ENCODE measurements around the gene KCNMA1.
"Not testable (repeated sequence)": the region's sequence is repeated elsewhere in the genome, so short reads cannot be mapped to it uniquely, and the experiment has no call there.

KCNMA1 gene

GRCh38 chr10:77605466-77605865 lies 32.1 kb downstream of the KCNMA1 start:
- DNase-seq (ENCODE audit: low read depth in 2 of 3, low spot score in 2 of 3): no peak

- DNase-seq (ENCODE audit: low read depth in 2 of 3, low spot score in 2 of 3): no peak
Observed at GRCh38 chr10:77604941-77605351, 32.7 kb downstream of the KCNMA1 start.

- DNase-seq (ENCODE audit: low read depth in 2 of 3, low spot score in 2 of 3): no peak
Observed at GRCh38 chr10:77604063-77604462, 33.5 kb downstream of the KCNMA1 start.

DNA sequence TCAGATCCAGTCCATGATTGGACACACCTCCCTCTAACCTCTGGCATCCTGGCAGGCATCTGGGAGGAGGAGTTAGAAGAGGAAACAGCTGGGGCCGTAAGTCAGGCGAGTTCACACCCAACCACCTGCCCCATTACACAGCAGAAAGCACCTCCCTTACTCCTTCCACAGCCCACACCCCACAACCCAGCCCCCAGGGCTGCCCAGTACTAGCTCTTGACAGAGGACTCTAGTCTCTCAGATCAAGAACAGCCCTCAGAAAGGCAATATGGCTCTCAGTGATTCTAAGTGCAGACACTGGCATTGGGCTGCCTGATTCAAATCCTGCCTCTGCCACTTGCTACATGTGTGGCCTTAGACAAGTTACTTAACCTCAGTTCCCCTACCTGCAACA lies 34.1 kb downstream of the KCNMA1 start:
- DNase-seq (ENCODE audit: low read depth in 2 of 3, low spot score in 2 of 3): no peak

GRCh38 chr10:77602913-77603533 lies 34.6 kb downstream of the KCNMA1 start:
- DNase-seq (ENCODE audit: low read depth in 2 of 3, low spot score in 2 of 3): no peak

DNA sequence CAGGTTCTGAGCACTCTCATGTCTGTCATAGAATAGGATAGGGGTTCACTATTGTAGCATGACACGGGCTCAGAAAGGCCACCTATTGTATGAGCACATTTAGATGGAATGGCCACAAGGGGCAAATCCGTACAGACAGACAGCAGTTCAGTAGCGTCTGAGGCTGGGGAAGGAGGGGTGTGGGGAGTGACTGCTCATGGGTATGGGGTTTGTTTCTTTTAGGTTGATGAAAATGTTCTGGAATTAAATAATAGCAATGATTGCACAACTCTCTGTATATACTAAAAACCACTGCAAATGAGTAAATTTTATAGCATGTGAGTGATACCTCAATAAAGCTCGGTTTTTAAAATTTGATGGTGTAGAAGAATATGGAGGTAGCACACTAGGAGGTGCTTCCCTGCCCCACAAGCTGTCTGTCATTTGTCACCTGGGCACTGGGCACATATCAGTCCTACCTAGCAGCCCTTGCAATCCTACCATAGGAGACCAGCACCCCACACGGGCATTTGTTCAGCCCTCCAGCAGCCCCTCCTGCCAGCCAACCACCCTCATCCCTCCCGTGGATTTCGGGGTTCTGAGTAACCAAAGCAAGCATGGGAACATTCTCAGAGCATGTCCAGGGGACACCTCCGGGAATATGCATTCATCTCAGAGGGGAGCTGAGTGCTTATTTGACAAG lies 35.2 kb downstream of the KCNMA1 start:
- no peak for DNase-seq (ENCODE audit: low read depth in 2 of 3, low spot score in 2 of 3)

GRCh38 chr10:77601488-77601887 lies 36.1 kb downstream of the KCNMA1 start:
- DNase-seq (ENCODE audit: low read depth in 2 of 3, low spot score in 2 of 3): no peak

- no peak for DNase-seq (ENCODE audit: low read depth in 2 of 3, low spot score in 2 of 3)
Observed at GRCh38 chr10:77600640-77601039, 37.0 kb downstream of the KCNMA1 start.

DNA sequence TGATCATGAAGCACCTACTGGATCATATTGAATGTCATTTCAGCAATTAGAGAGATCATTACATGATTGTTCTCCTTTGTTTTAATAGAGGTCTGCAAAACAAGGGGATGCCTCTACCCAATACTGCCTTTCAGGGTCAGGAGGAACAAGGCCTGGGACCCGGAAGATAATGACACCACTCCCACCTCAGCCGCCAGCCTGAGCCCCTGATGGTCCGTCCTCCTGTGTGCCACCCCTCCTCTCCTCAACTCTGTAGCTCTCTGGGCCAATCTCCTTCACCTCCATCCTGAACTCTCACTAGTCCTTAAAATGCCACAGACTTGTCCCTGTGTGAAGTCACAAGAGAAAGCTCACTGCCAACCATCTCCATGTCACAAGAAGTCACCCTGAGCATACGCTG lies 38.0 kb downstream of the KCNMA1 start:
- no peak for DNase-seq (ENCODE audit: low read depth in 2 of 3, low spot score in 2 of 3)

- DNase-seq (ENCODE audit: low read depth in 2 of 3, low spot score in 2 of 3): no peak
Observed at GRCh38 chr10:77598606-77599005, 39.0 kb downstream of the KCNMA1 start.

DNA sequence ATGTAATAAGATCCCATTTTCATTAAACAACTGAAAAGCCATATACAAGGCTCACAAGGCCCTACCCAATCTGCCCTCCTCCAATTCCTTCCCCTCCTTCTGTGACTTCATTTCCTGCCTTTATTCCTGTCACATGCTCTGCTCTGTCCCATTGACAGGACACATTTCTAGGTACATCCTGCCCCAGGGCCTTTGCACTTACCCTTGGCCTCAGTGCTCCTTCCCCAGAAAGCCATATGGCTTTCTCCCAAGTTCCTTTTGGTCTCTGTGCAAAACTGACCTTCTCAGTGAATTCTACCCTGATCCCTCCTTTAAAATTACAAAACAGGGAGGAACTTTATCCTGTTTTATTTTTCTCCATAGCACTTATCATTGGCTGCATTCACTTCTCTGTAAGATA lies 40.0 kb downstream of the KCNMA1 start:
- DNase-seq (ENCODE audit: low read depth in 2 of 3, low spot score in 2 of 3): no peak

DNA sequence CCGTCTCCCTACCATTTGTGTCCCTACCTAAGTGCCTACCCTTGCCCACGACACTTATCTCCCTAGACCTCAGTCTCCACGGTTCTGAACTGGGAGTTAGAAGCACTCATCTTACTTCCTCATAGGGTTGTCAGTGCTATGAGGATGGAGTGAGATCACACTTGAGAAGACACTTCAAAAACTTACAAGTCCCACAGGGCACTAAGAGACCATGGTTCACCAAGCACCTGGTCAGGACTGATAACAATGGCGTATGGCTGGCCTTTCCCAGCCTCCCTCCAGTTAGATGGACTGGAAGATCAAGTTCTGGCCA lies 43.2 kb downstream of the KCNMA1 start:
- no peak for DNase-seq (ENCODE audit: low read depth in 2 of 3, low spot score in 2 of 3)

- no peak for DNase-seq (ENCODE audit: low read depth in 2 of 3, low spot score in 2 of 3)
Observed at GRCh38 chr10:77593771-77594470, 43.7 kb downstream of the KCNMA1 start.

DNA sequence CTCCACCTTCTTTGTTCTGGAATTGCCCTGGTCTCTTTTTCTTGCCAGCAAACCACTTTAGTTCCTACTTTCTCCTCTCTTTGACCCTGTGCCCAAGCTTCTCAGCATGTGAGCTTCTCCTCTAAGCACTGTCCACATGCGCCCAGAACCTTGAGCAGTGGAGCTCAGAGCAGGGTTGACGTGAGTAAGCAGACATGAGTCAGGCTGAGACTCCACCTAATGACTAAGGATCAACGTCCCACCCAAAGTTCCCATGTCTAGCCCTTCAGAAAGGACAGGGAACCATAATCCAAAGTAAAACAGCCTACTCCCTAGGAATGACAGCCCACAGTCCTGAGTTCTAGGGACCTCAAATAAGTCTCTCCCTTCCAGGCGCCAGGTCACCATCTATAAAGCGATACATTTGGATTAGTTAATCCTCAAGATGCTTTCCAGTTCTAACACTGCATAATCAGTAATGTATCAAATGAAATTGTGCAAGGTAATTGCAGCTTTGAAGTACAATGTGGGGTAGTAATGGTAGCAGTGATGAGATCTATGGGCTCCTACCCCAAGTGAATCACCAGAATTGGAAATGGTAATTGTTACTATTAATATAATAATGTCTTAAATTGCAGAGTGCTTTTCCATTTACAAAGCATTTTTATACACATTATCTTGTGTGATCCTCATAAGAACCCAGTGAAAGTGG lies 44.5 kb downstream of the KCNMA1 start:
- DNase-seq (ENCODE audit: low read depth in 2 of 3, low spot score in 2 of 3): no peak

GRCh38 chr10:77592510-77592909 lies 45.1 kb downstream of the KCNMA1 start:
- DNase-seq (ENCODE audit: low read depth in 2 of 3, low spot score in 2 of 3): no peak

DNA sequence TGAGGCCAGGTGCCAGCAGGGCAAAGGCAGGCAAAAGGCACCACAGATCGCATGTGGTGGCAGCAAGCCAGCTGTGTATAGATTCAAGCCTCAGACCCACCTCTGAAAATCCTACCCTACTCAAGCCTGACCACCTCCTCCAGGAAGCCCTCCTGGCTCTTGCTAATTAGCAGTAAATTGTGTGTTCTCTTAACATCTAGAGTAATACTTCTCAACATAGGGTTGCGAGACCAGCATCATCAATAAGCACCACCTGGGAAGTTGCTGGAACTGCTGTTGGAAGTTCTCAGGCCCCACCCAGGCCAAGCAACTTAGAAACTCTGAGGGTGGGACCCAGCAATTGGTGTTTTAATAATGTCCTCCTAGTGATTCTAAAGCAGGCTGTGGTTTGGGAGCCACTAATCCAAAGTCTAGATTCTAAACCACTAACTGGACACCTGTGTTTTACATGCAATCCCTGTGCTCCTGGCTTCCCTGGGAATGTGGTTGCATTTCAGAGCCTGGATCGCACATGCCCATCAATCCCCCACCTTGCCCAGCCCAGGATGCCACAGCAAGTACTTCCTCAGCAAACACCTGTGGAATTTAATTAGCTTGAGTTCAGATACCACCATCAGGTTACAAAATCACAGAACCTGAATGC lies 46.2 kb downstream of the KCNMA1 start:
- no peak for DNase-seq (ENCODE audit: low read depth in 2 of 3, low spot score in 2 of 3)

- DNase-seq (ENCODE audit: low read depth in 2 of 3, low spot score in 2 of 3): no peak
Observed at GRCh38 chr10:77590344-77591237, 47.0 kb downstream of the KCNMA1 start.

- not testable (repeated sequence) for DNase-seq (ENCODE audit: low read depth in 2 of 3, low spot score in 2 of 3)
Observed at GRCh38 chr10:77589703-77590102, 47.9 kb downstream of the KCNMA1 start.

DNA sequence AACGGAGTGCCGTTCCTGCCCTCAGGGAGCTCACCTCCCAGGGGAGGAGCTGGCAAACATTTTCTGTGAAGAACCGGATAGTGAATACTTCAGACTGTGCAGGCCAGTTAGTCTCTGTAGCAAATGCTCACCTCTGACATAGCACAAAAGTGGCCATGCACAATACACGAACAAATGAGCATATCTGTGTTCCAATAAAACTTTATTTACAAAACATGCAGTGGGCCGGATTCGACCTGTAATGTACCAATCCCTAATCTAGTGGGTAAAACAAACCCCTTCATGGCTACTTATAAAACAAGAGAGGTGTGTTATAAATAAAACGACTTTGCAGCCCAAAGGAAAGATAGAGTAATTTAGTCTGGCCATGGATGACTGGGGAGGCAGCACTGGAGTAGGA lies 48.7 kb downstream of the KCNMA1 start:
- DNase-seq (ENCODE audit: low read depth in 2 of 3, low spot score in 2 of 3): no peak

- DNase-seq (ENCODE audit: low read depth in 2 of 3, low spot score in 2 of 3): no peak
Observed at GRCh38 chr10:77587416-77587790, 50.2 kb downstream of the KCNMA1 start.

Measured in activated CD8-positive, alpha-beta memory T cell treated with anti-CD3 and anti-CD28 coated beads for 48 hours (primary cell).